ENCODE measurements around the gene CHRNA9.

DNA sequence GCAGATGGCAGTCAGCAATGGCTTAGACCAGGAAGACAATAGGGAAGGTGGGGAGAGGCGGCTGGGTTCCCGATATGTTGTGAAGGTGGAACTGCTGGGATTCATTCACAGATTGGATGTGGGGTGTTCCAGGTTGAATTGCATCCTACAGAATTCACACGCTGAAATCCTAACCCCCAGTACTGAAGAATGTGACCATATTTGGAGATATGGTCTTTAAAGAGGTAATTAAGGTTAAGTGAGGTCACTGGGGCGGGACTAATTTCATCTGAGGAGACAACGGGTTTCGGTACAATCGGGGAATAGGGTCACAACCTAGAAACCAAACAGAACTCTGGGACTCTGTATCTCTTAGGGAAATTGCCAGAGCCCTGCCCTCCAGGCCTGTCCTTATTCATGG is 5.3 kb upstream of the CHRNA9 start:
- TF ChIP-seq SMC3 (IDR thresholded peaks at IDR 0.05; ENCODE audit: low read depth, low read length) (no peak), RFX5 (IDR thresholded peaks at IDR 0.05; ENCODE audit: low read depth, low read length) (no peak), RAD21 (IDR thresholded peaks at IDR 0.05; ENCODE audit: low read length) (no peak), RCOR1 (IDR thresholded peaks at IDR 0.05; ENCODE audit: insufficient replicate concordance, low read length) (no peak)
- TF ChIP-seq, protein P1, sequence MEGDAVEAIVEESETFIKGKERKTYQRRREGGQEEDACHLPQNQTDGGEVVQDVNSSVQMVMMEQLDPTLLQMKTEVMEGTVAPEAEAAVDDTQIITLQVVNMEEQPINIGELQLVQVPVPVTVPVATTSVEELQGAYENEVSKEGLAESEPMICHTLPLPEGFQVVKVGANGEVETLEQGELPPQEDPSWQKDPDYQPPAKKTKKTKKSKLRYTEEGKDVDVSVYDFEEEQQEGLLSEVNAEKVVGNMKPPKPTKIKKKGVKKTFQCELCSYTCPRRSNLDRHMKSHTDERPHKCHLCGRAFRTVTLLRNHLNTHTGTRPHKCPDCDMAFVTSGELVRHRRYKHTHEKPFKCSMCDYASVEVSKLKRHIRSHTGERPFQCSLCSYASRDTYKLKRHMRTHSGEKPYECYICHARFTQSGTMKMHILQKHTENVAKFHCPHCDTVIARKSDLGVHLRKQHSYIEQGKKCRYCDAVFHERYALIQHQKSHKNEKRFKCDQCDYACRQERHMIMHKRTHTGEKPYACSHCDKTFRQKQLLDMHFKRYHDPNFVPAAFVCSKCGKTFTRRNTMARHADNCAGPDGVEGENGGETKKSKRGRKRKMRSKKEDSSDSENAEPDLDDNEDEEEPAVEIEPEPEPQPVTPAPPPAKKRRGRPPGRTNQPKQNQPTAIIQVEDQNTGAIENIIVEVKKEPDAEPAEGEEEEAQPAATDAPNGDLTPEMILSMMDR (conservative IDR thresholded peaks at IDR 0.05; ENCODE audit: low read depth, low read length), result no peak

All from IMR-90 (cell line).